Measurements from ENCODE around the gene C22orf31.

Gene C22orf31

DNA sequence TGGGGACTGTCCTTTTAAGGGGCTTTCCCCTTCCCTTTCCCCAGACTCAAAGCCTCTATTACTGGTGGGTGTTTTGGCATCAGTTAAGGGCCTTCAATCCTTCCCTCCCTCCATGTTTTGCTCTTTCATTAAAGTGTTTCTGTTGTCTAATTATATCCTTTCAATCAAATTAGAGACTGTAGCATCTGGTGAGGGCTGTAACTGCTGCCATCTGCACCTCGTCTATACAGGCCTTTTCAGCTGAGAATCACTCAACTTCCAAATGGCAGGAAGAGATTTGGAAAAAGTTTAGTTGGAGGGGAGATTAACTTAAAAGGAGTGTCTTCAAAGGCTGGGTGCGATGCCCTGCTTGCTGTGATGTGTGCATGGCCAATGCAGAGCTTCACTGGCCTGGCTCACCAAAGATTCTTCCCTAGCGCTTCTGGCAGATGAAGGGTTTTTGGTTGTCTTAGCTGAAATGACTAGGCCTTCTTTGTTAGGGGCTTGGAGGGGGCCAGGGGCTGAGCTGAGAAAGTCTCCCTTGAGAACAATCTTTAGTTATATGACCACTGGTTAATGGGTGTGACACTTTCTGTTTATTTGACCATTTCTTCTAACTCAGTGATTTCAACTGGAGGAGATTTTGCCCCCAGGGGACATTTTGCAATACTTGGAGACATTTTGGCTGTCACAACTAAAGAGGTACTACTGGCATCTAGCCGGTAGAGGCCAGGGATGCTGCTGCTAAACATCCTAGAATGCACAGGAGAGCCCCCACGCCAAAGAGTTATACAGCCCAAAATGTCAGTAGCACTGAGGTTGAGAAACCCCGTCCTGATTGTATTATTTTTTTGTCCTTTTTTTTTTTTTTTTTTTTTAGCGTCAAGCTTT lies 18.7 kb upstream of the C22orf31 start:
- peak; percentile 80 for DNase-seq

DNA sequence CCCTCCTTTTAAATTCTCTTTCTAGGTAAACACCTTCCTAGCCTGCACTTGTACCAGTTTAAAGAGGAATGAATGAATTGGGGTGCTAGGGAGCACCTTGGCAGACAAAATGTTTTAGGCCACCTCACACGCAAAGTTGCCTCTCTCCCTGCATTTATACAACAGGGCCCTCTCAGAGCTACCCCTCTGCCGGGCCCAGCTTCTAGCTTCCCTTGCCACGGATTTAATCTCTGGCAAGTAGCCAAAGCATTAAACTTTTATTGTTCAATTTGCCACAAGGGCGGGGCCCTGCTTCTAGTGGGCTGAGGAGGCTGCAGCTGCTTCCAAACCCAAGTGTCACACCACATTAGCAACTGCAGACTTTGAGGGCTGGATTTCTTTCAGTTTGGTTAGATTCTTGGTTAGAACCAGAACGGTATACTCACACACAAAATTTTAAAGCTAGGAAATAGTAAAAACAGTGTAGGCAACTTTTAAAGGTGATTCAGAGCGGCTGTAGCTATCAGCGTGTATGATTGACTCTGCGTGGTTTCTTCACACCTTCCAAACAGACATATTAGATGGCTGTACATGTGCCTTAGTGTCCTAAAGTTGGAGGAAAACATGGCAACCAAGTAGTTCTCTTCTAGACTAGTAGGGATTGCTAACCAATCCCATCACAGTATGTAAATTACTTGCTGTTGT lies 17.7 kb upstream of the C22orf31 start:
- DNase-seq, result peak; percentile 50

DNA sequence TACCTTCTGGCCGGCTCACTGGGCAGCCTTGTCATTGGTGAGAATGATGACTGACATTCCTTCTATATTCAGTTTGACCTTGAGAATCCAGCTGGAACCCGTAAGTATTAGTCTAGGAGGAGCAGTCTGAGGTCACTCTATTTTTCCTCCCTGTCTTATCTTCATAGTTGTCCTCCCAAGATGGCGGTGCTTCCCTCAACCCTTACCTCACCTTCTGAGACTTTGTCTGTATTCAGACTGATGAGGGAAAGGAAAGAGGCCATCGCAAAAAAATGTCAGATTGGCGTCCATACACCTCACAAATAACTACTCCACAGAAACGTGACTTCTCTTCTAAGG lies 17.2 kb upstream of the C22orf31 start:
- DNase-seq, result no peak

DNA sequence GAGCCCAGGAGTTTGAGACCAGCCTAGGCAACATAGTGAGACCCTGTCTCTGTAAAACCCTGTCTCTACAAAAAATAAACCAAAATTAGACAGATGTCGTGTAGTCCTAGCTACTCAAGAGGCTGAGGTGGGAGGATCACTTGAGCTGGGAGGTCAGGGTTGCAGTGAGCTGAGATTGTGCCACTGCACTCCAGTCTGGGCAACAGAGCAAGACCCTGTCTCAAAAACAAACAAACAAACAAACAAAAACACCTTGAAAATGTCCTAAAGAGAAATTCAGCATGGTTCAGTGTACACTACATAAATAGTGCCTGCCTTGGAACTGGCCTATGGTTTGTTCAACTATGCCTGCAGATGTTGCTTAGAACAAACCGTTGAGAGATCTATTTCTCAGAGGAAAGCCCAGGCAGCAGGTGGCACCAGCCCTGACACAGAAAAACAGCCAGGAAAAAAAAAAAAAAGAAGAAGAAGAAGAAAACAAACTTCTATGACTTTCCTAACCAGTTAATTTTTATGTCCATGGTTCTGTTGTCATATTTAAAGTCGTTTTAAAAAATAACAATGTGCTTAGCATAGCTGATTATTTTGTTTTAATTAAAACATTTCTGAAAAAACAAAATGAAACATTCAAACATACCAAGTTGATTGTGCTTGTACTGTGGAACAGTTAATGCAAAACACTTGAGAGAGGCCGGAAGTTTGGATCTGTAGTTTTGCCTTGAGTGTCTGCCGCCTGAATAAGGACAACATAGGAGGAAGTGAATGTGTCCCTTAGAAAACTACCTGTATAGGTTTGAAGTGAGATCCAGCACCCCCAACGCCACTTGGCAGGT lies 16.6 kb upstream of the C22orf31 start:
- DNase-seq, result peak; percentile 13

GRCh38 chr22:29074276-29074772 lies 12.7 kb upstream of the C22orf31 start:
- no peak for DNase-seq

GRCh38 chr22:29073618-29074275 lies 12.1 kb upstream of the C22orf31 start:
- DNase-seq, result no peak

DNA sequence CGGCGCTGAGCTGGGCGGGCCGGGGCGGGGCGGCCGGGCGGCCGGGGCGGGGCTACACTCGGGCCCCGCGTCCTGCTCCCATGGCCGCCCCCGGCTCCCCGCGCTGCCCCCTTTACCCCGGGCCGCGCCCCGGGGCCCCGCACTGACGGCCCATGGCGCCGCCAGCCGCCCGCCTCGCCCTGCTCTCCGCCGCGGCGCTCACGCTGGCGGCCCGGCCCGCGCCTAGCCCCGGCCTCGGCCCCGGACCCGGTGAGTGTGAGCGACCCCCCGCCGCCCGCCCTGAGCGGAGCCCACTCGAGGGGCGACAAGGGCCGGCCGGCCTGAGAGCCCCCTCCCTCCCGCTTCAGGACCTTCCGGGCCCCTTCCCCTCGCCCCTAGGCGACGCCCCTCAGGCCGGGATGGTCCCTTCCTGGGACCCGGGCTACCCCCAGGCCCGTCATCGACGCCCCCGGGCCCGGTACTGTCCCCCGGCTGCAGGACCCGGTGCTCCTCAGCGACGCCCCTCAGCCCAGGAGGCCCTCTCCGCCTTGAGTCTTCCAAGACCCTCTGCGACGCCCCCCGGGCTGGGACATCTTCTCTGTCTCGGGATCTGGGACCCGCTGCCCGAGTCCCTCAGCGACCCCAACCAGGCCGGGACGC lies 11.5 kb upstream of the C22orf31 start, which contains the start of gene KREMEN1:
Gene KREMEN1 (plus strand): TSS at position 57 of the 639 bp plus-strand sequence. CDS start 96 bp downstream, at position 153.
- no peak for DNase-seq

DNA sequence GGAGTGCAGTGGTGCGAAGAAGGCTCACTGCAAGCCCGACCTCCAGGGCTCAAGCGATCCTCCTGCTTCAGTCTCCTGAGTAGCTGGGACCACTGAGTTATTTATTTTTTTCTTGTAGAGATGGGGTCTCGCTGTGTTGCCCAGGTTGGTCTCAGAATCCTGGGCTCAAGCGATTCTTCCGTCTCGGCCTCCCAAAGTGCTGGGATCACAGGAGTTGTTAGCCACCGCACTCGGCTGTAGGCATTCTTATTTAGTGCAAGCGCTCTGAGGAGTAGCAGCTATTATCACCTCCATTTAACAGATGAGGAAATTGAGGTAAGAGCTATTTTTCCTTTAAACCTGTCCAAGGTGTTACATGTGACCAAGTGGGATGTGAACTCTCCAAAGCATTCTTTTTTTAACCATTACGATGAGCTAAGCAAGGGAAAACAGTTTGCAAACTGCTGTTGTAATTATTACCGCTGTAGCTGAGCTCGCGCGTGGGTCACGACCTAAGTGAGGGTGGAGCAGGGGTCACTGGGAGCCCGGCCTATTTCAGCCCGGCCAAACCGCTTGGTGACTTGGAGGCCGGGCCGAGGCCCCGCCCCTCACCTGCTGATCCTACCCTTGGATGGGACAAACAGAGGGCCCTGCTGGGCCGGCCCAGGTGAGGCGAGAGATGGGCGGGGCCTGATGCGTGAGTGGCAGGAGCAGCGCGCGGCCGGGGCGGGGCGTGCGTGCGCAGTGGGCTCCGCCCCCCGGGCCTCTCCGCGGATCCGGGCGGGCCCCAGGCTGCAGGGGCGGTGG lies 10.8 kb upstream of the C22orf31 start:
- peak; percentile 23 for DNase-seq

GRCh38 chr22:29071261-29072045 lies 9.8 kb upstream of the C22orf31 start:
- DNase-seq, result no peak

DNA sequence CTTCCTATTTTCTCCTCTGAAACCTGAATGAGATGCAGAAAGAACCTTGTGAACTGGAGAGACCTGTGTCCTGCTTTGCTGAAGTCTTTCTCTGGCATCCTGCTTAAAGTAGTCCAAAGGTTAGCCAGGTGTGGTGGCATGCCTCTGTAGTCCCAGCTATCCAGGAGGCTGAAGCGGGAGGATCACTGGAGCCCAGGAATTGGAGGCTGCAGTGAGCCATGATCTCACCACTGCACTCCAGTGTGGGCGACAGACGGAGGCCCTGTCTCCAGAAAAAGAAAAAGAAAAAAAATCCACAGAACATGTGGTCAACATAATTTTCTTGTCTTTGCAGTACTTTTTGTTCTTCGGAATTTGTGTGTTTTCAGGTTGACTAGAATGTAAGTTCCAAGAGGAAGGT lies 8.9 kb upstream of the C22orf31 start:
- no peak for DNase-seq

DNA sequence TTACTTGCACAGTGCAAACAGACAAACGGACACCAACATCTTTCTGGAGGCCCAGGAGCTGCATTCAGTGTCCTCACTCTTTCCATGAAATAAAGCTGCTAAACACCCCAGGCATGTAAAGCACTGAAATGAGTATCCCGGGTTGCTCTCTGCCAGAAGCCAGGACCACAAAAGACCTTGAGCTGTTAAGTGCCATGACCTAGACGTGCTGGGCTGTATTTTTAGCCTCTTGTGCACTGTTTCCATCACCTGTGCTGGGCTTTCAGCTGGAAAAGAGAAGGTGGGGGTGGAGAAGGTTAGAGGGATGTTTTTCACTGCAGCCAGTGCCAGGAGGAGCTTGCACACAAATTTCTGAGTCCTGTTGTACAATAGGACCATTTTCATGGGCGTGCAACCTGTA lies 7.8 kb upstream of the C22orf31 start:
- DNase-seq, result no peak

DNA sequence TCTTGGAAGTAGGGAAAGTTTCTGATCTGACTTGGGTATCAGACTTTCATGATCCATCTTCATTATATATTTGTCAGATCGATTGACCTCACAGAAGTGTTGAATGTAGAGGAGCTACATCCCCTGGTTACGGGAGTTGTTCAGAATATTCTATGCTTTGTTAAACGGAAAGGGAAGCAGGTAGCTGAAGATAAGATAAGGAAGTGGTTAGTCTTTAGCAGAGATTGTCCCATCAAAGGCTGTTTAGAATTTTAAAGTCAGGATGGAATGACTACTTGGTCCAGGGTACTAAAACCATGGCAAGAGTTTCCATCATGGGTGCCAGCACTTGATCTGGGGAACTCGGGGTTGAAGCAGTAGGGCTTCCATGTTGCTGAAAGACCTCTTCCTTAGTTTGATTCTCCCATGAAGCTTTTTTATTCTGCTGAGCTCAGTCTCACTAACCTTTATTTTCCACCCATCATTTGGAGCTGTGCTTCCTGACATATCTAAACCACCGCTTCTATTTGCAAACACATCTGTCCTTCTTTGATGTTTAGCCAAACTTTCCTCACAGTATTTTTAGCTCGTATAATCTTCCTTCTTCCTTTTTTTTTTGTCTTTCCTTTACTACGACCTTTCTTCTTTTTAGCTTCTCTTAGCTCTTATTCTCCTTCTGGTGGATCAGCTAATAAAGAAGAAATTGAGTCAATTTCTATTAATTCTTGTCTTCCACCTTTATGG lies 4.0 kb upstream of the C22orf31 start:
- DNase-seq, result no peak

DNA sequence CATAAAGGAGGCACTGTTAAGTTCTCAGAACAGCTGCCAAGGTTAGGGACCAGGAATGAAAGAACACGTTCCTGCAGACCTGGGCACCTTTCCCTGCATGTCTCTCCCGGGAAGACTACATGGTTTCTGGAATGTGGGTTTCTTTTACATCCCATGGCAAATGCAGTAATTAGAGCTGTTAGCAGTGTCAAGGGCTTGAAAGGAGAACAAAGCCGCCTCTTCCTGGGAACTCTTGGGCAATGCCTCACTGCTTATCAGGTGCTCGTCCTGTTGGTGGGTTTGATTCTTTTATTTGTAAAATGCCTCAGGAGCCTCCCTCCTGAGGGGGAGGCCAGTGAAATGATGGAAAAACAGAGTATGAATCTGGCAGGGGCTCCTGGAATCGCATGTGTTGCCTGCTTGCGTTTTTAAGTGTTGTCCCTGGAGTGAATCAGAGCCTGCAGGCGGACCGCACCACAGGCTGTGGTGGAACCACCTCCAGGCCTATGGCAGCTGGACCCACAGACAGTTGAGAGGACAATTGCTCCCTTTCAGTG lies 723 bp upstream of the C22orf31 start:
- DNase-seq, result no peak

DNA sequence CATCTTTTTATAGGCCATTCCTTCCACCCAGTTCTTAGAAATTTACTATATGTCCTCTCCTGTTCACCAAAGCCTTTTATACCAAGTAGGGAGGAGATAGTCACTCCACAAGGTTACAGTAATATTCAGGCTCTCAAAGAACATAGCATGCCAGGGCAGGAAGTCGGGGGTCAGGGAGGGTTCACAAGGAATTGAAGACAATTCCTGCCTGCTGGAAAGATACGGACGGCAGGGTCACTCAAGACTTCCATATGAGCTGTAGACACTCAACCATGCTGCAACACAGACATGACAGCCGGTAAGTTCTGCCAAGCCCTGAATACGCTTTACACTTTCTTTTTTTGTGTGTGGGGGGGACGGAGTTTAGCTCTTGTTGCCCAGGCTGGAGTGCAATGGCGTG lies 700 bp downstream of the C22orf31 start:
- no peak for DNase-seq

DNA sequence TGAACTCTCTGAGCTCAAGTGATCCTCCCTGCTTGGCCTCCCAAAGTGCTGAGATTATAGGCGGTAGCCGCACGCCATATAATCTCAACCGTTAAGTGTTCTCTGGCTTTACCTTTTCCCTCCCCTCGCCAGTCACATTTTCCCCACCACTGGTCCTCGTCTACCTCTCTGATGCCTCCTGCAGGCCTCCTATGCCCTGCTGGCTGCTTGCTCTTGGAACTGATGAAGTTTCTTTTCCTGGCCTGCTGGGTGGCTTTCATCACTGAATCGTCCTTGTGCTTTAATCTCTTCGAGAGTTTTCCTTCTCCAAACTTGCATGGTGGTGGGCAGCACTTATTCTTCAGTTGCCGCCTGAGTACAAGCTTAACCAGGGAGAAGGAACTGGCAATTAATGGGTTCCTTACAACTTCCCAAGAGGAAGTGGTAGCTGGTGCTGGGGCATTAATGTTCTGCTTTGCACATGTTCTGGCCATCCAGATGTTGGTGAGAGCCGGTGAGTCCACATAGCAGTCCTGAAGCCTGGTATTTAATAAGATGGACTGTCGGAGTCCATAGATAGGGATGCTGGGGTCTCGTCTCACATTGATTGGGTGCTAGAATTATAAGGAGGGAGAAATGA lies 1.3 kb downstream of the C22orf31 start:
- DNase-seq, result no peak

- DNase-seq, result no peak
These were observed 5.2 kb downstream of the C22orf31 start for GRCh38 chr22:29056472-29056871.

GRCh38 chr22:29055192-29055830 lies 6.3 kb downstream of the C22orf31 start:
- DNase-seq, result no peak

DNA sequence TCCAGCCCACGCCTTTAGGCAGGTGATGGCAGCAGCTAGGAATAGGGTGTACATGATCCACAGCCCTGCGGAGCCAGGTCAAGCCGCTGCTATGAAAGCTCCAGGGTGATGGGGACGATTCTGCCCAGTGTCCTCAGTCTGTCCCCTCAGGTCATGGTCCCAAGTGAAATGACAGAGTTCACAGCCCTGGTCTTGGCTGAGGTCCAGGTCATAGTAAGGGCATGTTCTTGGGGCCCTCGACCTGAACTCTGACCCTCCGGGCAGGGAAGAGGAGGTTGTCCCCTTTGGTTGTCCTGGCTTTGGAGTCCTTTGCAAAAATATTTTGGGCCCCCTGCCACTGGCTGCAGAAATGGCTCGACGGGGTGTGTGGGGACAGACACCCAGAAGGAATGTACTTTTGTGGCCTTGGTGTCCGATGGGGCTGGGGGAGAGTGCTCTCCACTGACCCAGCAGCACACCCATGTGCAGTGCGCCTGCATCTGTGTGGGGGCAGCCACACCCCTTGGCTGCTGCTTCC lies 7.3 kb downstream of the C22orf31 start:
- DNase-seq, result no peak

Data from NCI-H446 treated with DMSO at 0.1 percent for 48 hours (cell line).